HL-60 (cell line): Measurements from ENCODE around the gene CRBN.

Experiments used
- DNase-seq, 2 experiments: peaks; one replicate each; pipeline ENCODE4 v3.0.0-alpha.2; 2010 to 2020; ENCODE audit warnings: low read depth in 1 of 2, low spot score in 1 of 2
- H3K27ac ChIP-seq: fragments of 250-450 bp; sonication (Bioruptor Pico); replicated peaks from 2 replicates; pipeline ENCODE4 v1.5.1; 2020; ENCODE audit warnings: mild to moderate bottlenecking, moderate library complexity
- H3K27me3 ChIP-seq: fragments of 250-450 bp; sonication (Bioruptor Pico); 2 replicates; pipeline ENCODE4 v1.5.1; 2021; ENCODE audit warnings: mild to moderate bottlenecking, moderate library complexity; ENCODE audit not compliant: insufficient read depth, poor library complexity, severe bottlenecking
- H3K4me3 ChIP-seq: replicated peaks from 2 replicates; pipeline ENCODE4 v1.5.1; 2011; ENCODE audit warnings: mild to moderate bottlenecking, control low read depth, low read length; ENCODE audit not compliant: insufficient read depth
- GABPA ChIP-seq: IDR thresholded peaks from 2 replicates; pipeline ENCODE4 v1.6.1; 2012; ENCODE audit warnings: low read depth
- POLR2AphosphoS5 ChIP-seq: IDR thresholded peaks from 2 replicates; pipeline ENCODE4 v1.6.1; 2012; ENCODE audit warnings: low read depth
- SPI1 ChIP-seq: IDR thresholded peaks from 2 replicates; pipeline ENCODE4 v1.6.1; 2012; ENCODE audit warnings: low read depth, mild to moderate bottlenecking, borderline replicate concordance

CRBN gene

DNA sequence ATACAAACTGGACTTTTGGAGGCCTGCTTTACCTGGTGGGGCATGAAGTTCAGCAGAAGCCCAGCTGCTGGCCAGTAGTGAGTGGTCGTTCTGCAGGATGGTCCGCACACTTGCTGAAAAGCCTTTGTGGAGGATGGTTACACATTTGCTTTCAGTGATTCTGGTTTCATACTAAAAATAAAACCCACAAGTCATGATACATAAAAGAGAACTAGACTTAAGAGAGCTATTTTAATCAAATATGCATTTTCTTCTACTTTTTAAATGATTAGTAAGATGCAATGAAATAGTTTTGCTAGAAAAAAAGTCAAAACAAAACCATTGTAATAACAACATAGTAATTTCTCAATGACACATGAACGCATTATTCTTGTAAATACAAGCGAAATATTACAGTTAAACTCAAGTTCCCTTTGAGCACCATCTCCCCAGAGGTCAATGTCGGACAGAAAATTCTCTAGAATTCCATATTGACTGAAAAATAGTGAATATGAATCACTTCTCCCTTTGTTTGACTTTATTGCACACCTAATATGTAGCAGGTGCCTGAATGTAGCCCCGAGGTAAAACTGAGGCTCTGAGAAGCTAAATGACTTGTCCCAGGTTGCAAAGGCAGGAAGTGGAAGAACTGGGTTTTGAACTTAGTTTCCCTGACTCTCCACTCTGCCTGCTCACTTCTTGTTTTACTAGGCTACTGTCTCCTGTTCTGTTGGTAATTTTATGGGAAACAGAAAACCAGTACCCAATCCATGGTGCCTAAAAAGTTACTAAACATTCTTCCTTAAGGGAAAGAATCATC is 77.6 kb downstream of the CRBN start:
- H3K27me3 ChIP-seq: no peaks in the 10 kb centered on the region
- DNase-seq: no peak
- H3K27ac ChIP-seq: no peak overlapping the region
- H3K4me3 ChIP-seq: no peak overlapping the region
- TF ChIP-seq SPI1 (no peak), GABPA (no peak), POLR2AphosphoS5 (no peak)
